Panc1 (cell line): Measurements from ENCODE around the gene LYRM9. TPM values are rescaled to one million over a fixed set of nuclear protein-coding genes. Genes with fewer than 3 reads are reported as not detected.

Source experiments
- ATAC-seq: fragments of 200-7000 bp; cut with Tn5 transposase; 2 replicates; pipeline ENCODE4 v1.9.1; 2020; ENCODE audit warnings: mild to moderate bottlenecking, moderate library complexity
- BruUV-seq: library from RNA; stranded (reverse); fragments of 400-500 nt; replicated peaks from 2 replicates; lab custom pipeline; 2021; lab: Mats Ljungman, UMichigan
- CTCF ChIA-PET: fragments of 300-600 bp; sonication (Branson Sonifier 250); formaldehyde crosslinking; loops from one replicate; lab custom pipeline; 2022; ENCODE audit warnings: antibody characterized with exemption; lab: Charles Lee
- POLR2A ChIA-PET: fragments of 300-600 bp; sonication (Branson Sonifier 250); formaldehyde crosslinking; loops from one replicate; lab custom pipeline; 2022; ENCODE audit warnings: antibody characterized with exemption; lab: Charles Lee
- DNase-seq: peaks from one replicate; pipeline ENCODE4 v3.0.0-alpha.2; 2010; ENCODE audit warnings: low read depth, low spot score
- H3K27ac ChIP-seq: 2 replicates; pipeline ENCODE4 v1.5.1; 2011; ENCODE audit warnings: mild to moderate bottlenecking, low read length, inconsistent platforms
- H3K27me3 ChIP-seq: fragments of 200-500 bp; sonication (Bioruptor generic); 2 replicates; pipeline ENCODE4 v1.6.0; 2014; ENCODE audit warnings: low read length, inconsistent platforms; ENCODE audit not compliant: control insufficient read depth, insufficient read depth
- H3K36me3 ChIP-seq: fragments of 200-500 bp; sonication (Bioruptor generic); 2 replicates; pipeline ENCODE4 v1.5.1; 2014; ENCODE audit warnings: inconsistent platforms, mild to moderate bottlenecking, low read length, moderate library complexity; ENCODE audit not compliant: control insufficient read depth, insufficient read depth
- H3K4me1 ChIP-seq: 2 replicates; pipeline ENCODE4 v1.5.1; 2011; ENCODE audit warnings: inconsistent platforms, mild to moderate bottlenecking, low read length, moderate library complexity; ENCODE audit not compliant: control insufficient read depth, insufficient read depth
- H3K4me3 ChIP-seq, 2 experiments: 2 replicates each; pipeline ENCODE4 v1.5.1; 2011 to 2012; ENCODE audit warnings: low read depth in 2 of 2, low read length in 2 of 2, mild to moderate bottlenecking in 2 of 2, inconsistent platforms in 1 of 2, moderate library complexity in 1 of 2
- H3K9me3 ChIP-seq: fragments of 200-500 bp; sonication (Bioruptor generic); 2 replicates; pipeline ENCODE4 v1.5.1; 2014; ENCODE audit warnings: low read depth, mild to moderate bottlenecking, inconsistent platforms, low read length, moderate library complexity; ENCODE audit not compliant: control insufficient read depth, insufficient read depth
- POLR2AphosphoS5 ChIP-seq: IDR thresholded peaks from 2 replicates; pipeline ENCODE4 v1.6.1; 2012; ENCODE audit warnings: mild to moderate bottlenecking, low read depth, low read length, moderate library complexity
- SIN3A ChIP-seq: IDR thresholded peaks from 2 replicates; pipeline ENCODE4 v1.6.1; 2012; ENCODE audit warnings: low read depth, mild to moderate bottlenecking, low read length, moderate library complexity, borderline replicate concordance; ENCODE audit not compliant: insufficient read depth
- TCF7L2 ChIP-seq: IDR thresholded peaks from 2 replicates; pipeline ENCODE4 v1.6.1; 2011; ENCODE audit warnings: mild to moderate bottlenecking, low read depth, low read length, inconsistent platforms
- in situ Hi-C: cut with HindIII; loops from 2 replicates; pipeline ENCODE4 v1.10.0; 2016; ENCODE audit warnings: low sequenced_read_pairs, low pct_unique_long_range_greater_than_20kb
- intact Hi-C: fragments of 100-400 bp; cut with micrococcal nuclease; formaldehyde crosslinking; loops from one replicate; pipeline ENCODE4 v1.10.0; 2022; ENCODE audit not compliant: unreplicated experiment
- total RNA-seq: library from RNA; stranded (reverse); gene quantifications from one replicate; pipeline ENCODE4 v1.2.1, GENCODE V29; 2021; ENCODE audit not compliant: unreplicated experiment
- TF ChIP-seq, protein P1 (sequence below): fragments of 450-650 bp; IDR thresholded peaks from 2 replicates; pipeline ENCODE4 v1.5.1; 2017; ENCODE audit warnings: mild to moderate bottlenecking
- TF ChIP-seq, protein P2 (sequence below), 2 experiments: IDR thresholded peaks; 2 replicates each; pipeline ENCODE4 v1.6.1; 2011 to 2012; ENCODE audit warnings: low read depth in 2 of 2, control low read depth in 1 of 2, low read length in 1 of 2, mild to moderate bottlenecking in 1 of 2, moderate library complexity in 1 of 2; ENCODE audit not compliant: insufficient read depth in 1 of 2

The LYRM9 gene
- total RNA-seq, 1 experiment from 2014 or later: 1.6 TPM

DNA sequence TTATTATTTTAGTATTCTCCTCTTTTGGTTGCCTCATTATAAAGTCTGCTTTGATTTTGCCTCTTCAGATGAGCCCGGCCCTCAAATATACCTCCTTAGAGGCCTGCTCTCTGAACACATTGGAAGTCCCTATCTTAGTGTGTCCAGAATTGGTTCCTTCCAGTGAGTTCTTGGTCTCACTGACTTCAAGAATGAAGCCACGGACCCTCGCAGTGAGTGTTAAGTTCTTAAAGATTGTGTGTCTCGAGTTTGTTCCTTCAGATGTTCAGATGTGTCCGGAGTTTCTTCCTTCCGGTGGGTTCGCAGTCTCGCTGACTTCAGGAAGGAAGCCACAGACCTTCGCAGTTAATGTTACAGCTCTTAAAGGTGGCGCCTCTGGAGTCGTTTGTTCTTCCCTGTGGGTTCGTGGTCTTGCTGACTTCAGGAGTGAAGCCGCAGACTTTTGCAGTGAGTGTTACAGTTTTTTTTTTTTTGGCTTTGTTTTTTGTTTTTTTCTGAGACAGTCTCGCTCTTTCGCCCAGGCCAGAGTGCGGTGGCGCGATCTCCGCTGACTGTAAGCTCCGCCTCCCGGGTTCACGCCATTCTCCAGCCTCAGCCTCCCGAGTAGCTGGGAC, 47.0 kb downstream of the LYRM9 start:
- Histone ChIP-seq H3K36me3 (no peaks in the 10 kb centered on the region), H3K9me3 (no peaks in the 10 kb centered on the region), H3K27ac (no peak overlapping the region), H3K4me3 (no peak overlapping the region), H3K4me1 (no peaks in the 10 kb centered on the region), H3K27me3 (peaks cover 8% of the 10 kb centered on the region)
- in situ Hi-C loops: no loop called here
- no TSS peak for BruUV-seq
- intact Hi-C loops: loop anchor here (10.0 kb wide), 1 partner anchor 51 kb away; no protein-coding TSS in a partner anchor
- CTCF ChIA-PET: no interaction called here
- TF ChIP-seq SIN3A: no peak
- TF ChIP-seq, protein P1, sequence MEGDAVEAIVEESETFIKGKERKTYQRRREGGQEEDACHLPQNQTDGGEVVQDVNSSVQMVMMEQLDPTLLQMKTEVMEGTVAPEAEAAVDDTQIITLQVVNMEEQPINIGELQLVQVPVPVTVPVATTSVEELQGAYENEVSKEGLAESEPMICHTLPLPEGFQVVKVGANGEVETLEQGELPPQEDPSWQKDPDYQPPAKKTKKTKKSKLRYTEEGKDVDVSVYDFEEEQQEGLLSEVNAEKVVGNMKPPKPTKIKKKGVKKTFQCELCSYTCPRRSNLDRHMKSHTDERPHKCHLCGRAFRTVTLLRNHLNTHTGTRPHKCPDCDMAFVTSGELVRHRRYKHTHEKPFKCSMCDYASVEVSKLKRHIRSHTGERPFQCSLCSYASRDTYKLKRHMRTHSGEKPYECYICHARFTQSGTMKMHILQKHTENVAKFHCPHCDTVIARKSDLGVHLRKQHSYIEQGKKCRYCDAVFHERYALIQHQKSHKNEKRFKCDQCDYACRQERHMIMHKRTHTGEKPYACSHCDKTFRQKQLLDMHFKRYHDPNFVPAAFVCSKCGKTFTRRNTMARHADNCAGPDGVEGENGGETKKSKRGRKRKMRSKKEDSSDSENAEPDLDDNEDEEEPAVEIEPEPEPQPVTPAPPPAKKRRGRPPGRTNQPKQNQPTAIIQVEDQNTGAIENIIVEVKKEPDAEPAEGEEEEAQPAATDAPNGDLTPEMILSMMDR: no peak
- TF ChIP-seq, protein P2, sequence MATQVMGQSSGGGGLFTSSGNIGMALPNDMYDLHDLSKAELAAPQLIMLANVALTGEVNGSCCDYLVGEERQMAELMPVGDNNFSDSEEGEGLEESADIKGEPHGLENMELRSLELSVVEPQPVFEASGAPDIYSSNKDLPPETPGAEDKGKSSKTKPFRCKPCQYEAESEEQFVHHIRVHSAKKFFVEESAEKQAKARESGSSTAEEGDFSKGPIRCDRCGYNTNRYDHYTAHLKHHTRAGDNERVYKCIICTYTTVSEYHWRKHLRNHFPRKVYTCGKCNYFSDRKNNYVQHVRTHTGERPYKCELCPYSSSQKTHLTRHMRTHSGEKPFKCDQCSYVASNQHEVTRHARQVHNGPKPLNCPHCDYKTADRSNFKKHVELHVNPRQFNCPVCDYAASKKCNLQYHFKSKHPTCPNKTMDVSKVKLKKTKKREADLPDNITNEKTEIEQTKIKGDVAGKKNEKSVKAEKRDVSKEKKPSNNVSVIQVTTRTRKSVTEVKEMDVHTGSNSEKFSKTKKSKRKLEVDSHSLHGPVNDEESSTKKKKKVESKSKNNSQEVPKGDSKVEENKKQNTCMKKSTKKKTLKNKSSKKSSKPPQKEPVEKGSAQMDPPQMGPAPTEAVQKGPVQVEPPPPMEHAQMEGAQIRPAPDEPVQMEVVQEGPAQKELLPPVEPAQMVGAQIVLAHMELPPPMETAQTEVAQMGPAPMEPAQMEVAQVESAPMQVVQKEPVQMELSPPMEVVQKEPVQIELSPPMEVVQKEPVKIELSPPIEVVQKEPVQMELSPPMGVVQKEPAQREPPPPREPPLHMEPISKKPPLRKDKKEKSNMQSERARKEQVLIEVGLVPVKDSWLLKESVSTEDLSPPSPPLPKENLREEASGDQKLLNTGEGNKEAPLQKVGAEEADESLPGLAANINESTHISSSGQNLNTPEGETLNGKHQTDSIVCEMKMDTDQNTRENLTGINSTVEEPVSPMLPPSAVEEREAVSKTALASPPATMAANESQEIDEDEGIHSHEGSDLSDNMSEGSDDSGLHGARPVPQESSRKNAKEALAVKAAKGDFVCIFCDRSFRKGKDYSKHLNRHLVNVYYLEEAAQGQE (IDR thresholded peaks at IDR 0.05; ENCODE audit: insufficient read depth in 1 of 2, low read depth in 2 of 2, low read length in 1 of 2): no peak
- TF ChIP-seq TCF7L2: no peak
- no peak for TF ChIP-seq POLR2AphosphoS5
- POLR2A ChIA-PET: no interaction called here
- ATAC-seq (no peak), DNase-seq (no peak)

DNA sequence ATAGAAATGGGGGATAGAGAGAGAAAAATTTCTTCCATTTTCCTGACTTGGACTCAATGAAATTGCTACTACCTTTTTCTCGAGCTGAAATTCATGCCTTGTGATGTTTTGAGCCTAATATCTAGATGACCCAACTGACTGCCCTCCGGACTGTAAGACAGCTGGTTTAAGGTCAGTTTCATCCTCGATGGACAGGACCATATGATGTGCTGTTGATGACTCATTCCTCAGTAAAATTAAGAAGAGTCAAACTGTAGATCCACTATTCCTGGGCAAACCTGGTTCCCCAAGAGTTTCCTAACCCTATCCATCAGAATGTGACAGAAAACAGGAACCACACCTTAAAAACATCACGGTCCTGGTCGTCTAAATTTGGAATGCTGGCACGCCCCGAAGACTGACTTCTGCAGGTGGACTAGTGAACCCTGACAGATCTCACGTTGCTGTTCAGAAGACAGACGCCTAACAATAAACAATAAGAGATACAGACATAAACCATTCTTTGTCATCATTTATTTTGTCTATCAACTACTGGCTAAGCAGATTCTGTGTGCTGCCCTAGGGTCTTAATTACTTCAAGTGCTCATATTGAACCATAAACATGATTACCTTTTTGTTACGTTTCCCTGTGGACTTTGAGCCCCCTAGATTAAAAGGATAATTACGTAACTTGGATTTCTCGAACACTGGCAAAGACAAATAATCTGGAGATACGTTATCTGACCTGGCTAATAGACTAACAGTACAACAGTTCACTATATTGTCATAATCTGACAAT, 47.7 kb downstream of the LYRM9 start:
- no TSS peak for BruUV-seq
- no peak for DNase-seq
- intact Hi-C loops (loop anchor here (10.0 kb wide), 1 partner anchor 51 kb away; no protein-coding TSS in a partner anchor), in situ Hi-C loops (no loop called here)
- Histone ChIP-seq H3K36me3 (no peaks in the 10 kb centered on the region), H3K9me3 (no peaks in the 10 kb centered on the region), H3K4me3 (no peak overlapping the region), H3K27ac (no peak overlapping the region), H3K4me1 (no peaks in the 10 kb centered on the region), H3K27me3 (peaks cover 8% of the 10 kb centered on the region)
- TF ChIP-seq, protein P2 (IDR thresholded peaks at IDR 0.05; ENCODE audit: insufficient read depth in 1 of 2, low read depth in 2 of 2, low read length in 1 of 2): no peak
- no peak for TF ChIP-seq TCF7L2
- CTCF ChIA-PET: no interaction called here
- POLR2A ChIA-PET: no interaction called here
- no peak for ATAC-seq
